ENCODE data around the gene C16orf86. TPM values are rescaled to one million over a fixed set of nuclear protein-coding genes. Genes with fewer than 3 reads are reported as not detected.

C16orf86 gene
- total and polyA plus RNA-seq, 3 experiments from 2014 or later: 0.79 to 2.7 (median 1.9) TPM

DNA sequence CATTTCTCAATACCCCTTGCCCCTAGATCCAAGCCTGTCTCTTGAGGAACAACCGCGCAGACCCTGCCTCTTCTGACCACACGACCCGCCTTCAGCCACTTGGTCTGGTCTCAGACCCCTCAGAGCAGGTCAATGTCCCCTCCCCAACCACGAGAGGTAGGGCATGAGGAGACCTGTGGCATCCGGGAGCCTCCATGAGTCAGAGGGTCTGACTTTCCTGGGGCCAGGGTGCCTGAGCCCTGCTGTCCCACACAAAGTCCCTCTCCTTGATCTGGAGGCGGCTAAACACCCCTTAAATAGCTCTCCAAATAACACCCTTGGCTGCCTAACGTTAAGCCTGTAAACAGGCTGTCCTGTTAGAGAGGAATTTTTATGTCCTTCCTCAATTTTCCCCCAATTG, 16.6 kb upstream of the C16orf86 start:
- Mint-ChIP-seq H3K4me3 (peak overlapping the region in 2 of 7 donors; percentile 34 to 53), H3K36me3 (peaks cover 5 to 65% (median 9%) of the 10 kb centered on the region in 3 donors), H3K27ac (peak overlapping the region in 4 of 8 donors; percentile 45 to 64 (median 56)), H3K4me1 (peaks cover 8 to 23% (median 13%) of the 10 kb centered on the region in 3 donors), H3K9me3 (no peaks in the 10 kb centered on the region), H3K27me3 (no peaks in the 10 kb centered on the region)
- Histone ChIP-seq H3K4me3 (ENCODE audit: low read length) (no peak overlapping the region), H3K36me3 (ENCODE audit: insufficient read depth, low read length) (peaks cover 16% of the 10 kb centered on the region), H3K9me3 (ENCODE audit: low read length) (no peaks in the 10 kb centered on the region), H3K27me3 (ENCODE audit: insufficient read depth, low read length, poor library complexity, severe bottlenecking) (no peaks in the 10 kb centered on the region), H3K27ac (ENCODE audit: low read depth, low read length) (no peak overlapping the region), H3K4me1 (ENCODE audit: insufficient read depth, low read length) (peaks cover 19% of the 10 kb centered on the region)
- ChIA-PET POLR2A (no interaction called here), CTCF (interaction anchor here (1.0 to 1.3 kb wide), 3 partner anchors 94 to 169 kb away, joined by 3 to 6 read pairs (median 4); partner anchors contain the start of gene ATP6V0D1)
- DNase-seq: no peak

GRCh38 chr16:67651039-67651438, 15.6 kb upstream of the C16orf86 start:
- H3K4me1 Mint-ChIP-seq: peaks cover 8 to 17% (median 8%) of the 10 kb centered on the region in 3 donors
- H3K36me3 ChIP-seq (ENCODE audit: insufficient read depth, low read length): peaks cover 16% of the 10 kb centered on the region
- peak overlapping the region in 4 of 8 donors; percentile 50 to 80 (median 61) for H3K27ac Mint-ChIP-seq
- H3K27ac ChIP-seq (ENCODE audit: low read depth, low read length): no peak overlapping the region
- H3K4me3 ChIP-seq (ENCODE audit: low read length): no peak overlapping the region
- no peak for DNase-seq
- POLR2A ChIA-PET: no interaction called here
- peaks cover 11% of the 10 kb centered on the region for H3K4me1 ChIP-seq (ENCODE audit: insufficient read depth, low read length)
- CTCF ChIA-PET: interaction anchor here (0.7 to 1.3 kb wide), 5 partner anchors 95 to 170 kb away, joined by 3 to 6 read pairs (median 4); partner anchors contain the start of gene ATP6V0D1
- peak overlapping the region in 1 of 7 donors; percentile 53 for H3K4me3 Mint-ChIP-seq
- H3K9me3 Mint-ChIP-seq: no peaks in the 10 kb centered on the region
- peaks cover 5 to 69% (median 9%) of the 10 kb centered on the region in 3 donors for H3K36me3 Mint-ChIP-seq
- no peaks in the 10 kb centered on the region for H3K27me3 Mint-ChIP-seq
- H3K27me3 ChIP-seq (ENCODE audit: insufficient read depth, low read length, poor library complexity, severe bottlenecking): no peaks in the 10 kb centered on the region
- H3K9me3 ChIP-seq (ENCODE audit: low read length): no peaks in the 10 kb centered on the region

GRCh38 chr16:67651847-67652246, 14.8 kb upstream of the C16orf86 start:
- Mint-ChIP-seq H3K4me1 (peaks cover 5 to 11% (median 8%) of the 10 kb centered on the region in 3 donors), H3K36me3 (peaks cover 5 to 69% (median 9%) of the 10 kb centered on the region in 3 donors), H3K27ac (peak overlapping the region in 3 of 8 donors; percentile 20 to 37 (median 27)), H3K27me3 (no peaks in the 10 kb centered on the region), H3K9me3 (no peaks in the 10 kb centered on the region), H3K4me3 (peak overlapping the region in 1 of 7 donors; percentile 61)
- H3K4me3 ChIP-seq (ENCODE audit: low read length): no peak overlapping the region
- CTCF ChIA-PET: interaction anchor here (1.3 kb wide), 2 partner anchors 12 to 105 kb away, joined by 3 to 5 read pairs; no protein-coding TSS in a partner anchor
- H3K4me1 ChIP-seq (ENCODE audit: insufficient read depth, low read length): peaks cover 3% of the 10 kb centered on the region
- no peak for DNase-seq
- POLR2A ChIA-PET: no interaction called here
- H3K36me3 ChIP-seq (ENCODE audit: insufficient read depth, low read length): peaks cover 16% of the 10 kb centered on the region
- no peaks in the 10 kb centered on the region for H3K27me3 ChIP-seq (ENCODE audit: insufficient read depth, low read length, poor library complexity, severe bottlenecking)
- no peaks in the 10 kb centered on the region for H3K9me3 ChIP-seq (ENCODE audit: low read length)
- no peak overlapping the region for H3K27ac ChIP-seq (ENCODE audit: low read depth, low read length)

DNA sequence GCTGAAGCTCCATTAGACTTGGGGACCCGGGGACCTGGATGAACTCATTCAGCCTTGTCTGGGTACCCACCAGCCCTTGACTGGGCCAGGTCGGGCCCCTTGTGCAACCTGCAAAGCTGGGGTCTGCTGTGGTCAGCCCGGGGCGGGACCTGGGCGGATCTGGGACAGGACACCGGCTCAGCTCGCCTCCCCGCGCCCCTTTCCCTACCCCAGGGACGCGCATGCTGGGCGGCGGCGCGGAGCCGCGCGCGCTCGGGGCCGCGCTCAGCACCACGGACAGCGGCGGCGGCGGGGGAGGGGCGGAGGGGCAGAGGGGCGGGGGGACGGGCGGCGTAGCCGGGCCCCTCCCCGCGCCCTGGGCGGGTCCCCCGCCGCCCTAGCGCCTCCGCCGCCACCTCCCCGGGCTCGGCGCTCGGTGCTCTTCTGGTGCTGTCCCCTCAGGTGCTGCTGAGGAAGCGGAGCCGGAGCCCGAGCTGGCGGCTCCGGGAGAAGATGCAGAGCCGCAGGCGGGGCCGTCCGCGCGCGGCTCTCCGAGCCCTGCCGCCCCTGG, 14.0 kb upstream of the C16orf86 start:
- peaks cover 16% of the 10 kb centered on the region for H3K36me3 ChIP-seq (ENCODE audit: insufficient read depth, low read length)
- no peaks in the 10 kb centered on the region for H3K27me3 Mint-ChIP-seq
- H3K4me1 Mint-ChIP-seq: peaks cover 5 to 11% (median 8%) of the 10 kb centered on the region in 3 donors
- no peaks in the 10 kb centered on the region for H3K27me3 ChIP-seq (ENCODE audit: insufficient read depth, low read length, poor library complexity, severe bottlenecking)
- ChIA-PET CTCF (interaction anchor here (1.3 kb wide), 1 partner anchor 11 kb away, joined by 3 read pairs; no protein-coding TSS in a partner anchor), POLR2A (no interaction called here)
- peak overlapping the region in 1 of 8 donors; percentile 10 for H3K27ac Mint-ChIP-seq
- no peak overlapping the region for H3K4me3 ChIP-seq (ENCODE audit: low read length)
- no peak overlapping the region for H3K4me3 Mint-ChIP-seq
- no peaks in the 10 kb centered on the region for H3K9me3 ChIP-seq (ENCODE audit: low read length)
- peaks cover 5 to 71% (median 9%) of the 10 kb centered on the region in 3 donors for H3K36me3 Mint-ChIP-seq
- no peaks in the 10 kb centered on the region for H3K9me3 Mint-ChIP-seq
- no peak for DNase-seq
- H3K27ac ChIP-seq (ENCODE audit: low read depth, low read length): no peak overlapping the region
- H3K4me1 ChIP-seq (ENCODE audit: insufficient read depth, low read length): no peaks in the 10 kb centered on the region

DNA sequence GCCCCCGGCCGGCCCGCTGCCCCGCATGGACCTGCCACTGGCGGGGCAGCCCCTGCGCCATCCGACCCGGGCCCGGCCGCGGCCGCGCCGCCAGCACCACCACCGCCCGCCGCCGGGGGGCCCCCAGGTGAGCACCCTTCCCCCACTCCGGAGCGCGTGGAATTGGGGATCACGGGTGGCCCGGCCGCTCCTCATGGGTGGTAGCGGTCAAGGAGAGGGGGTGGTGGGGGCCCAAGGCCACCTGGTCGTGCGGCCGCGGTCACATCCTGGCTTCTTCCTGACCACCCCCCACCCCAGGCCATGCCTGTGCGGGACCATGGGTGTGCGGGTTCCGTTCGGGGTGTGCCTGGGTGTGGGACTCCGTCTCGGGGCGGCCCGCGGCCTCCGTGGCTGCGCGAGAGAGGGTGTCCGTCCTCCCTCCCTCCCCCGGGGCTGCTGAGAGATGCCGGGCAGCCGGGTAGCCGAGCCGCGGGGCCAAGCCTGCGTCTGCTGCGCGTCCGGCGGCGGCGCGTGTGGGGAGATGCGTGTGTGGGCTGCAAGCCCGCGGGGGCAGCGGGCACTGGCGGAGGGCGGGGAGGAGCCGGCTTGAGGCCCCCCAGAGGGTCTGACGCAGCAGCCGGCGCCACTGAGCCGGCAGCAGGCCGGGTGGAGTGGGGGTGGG, 13.4 kb upstream of the C16orf86 start:
- no peak overlapping the region for H3K4me3 ChIP-seq (ENCODE audit: low read length)
- H3K4me1 ChIP-seq (ENCODE audit: insufficient read depth, low read length): peaks cover 1% of the 10 kb centered on the region
- no peaks in the 10 kb centered on the region for H3K27me3 ChIP-seq (ENCODE audit: insufficient read depth, low read length, poor library complexity, severe bottlenecking)
- Mint-ChIP-seq H3K4me1 (peaks cover 5 to 16% (median 8%) of the 10 kb centered on the region in 3 donors), H3K36me3 (peaks cover 5 to 77% (median 9%) of the 10 kb centered on the region in 3 donors), H3K9me3 (no peaks in the 10 kb centered on the region), H3K27ac (no peak overlapping the region), H3K27me3 (no peaks in the 10 kb centered on the region), H3K4me3 (no peak overlapping the region)
- ChIA-PET POLR2A (no interaction called here), CTCF (interaction anchor here (1.3 kb wide), 1 partner anchor 11 kb away, joined by 3 read pairs; no protein-coding TSS in a partner anchor)
- H3K36me3 ChIP-seq (ENCODE audit: insufficient read depth, low read length): peaks cover 16% of the 10 kb centered on the region
- no peak for DNase-seq
- no peak overlapping the region for H3K27ac ChIP-seq (ENCODE audit: low read depth, low read length)
- no peaks in the 10 kb centered on the region for H3K9me3 ChIP-seq (ENCODE audit: low read length)

DNA sequence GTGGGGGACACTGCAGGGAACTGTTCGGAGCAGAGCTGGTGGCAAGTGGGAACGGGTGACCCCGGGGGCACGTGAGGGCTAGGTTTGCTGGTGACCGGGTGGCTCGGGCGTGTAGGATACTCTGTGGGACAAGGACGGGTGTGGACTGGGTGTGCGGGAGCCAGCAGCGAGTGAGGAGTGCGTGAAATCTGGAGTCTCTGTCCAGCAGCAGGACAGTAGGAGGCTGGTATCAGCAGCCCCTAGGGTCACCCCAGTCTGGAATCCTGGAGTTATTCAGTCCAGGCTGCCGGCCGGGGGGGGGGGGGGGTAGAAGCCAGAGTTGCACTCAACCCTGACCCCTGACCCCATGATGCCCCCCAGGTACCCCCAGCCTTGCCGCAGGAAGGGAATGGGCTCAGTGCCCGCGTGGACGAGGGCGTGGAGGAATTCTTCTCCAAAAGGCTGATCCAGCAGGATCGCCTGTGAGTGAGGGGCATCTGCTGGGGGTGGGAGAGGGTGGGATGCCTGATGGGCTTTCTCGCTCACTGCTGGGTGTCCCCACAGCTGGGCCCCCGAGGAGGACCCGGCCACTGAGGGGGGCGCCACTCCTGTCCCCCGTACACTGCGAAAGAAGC, 12.7 kb upstream of the C16orf86 start:
- ChIA-PET POLR2A (no interaction called here), CTCF (interaction anchor here (0.8 kb wide), 1 partner anchor 9 kb away, joined by 4 read pairs; the partner anchor contains the start of gene CARMIL2)
- Mint-ChIP-seq H3K4me3 (no peak overlapping the region), H3K9me3 (no peaks in the 10 kb centered on the region), H3K4me1 (peaks cover 8 to 21% (median 12%) of the 10 kb centered on the region in 3 donors), H3K27me3 (no peaks in the 10 kb centered on the region), H3K27ac (no peak overlapping the region), H3K36me3 (peaks cover 5 to 74% (median 9%) of the 10 kb centered on the region in 3 donors)
- Histone ChIP-seq H3K27me3 (ENCODE audit: insufficient read depth, low read length, poor library complexity, severe bottlenecking) (no peaks in the 10 kb centered on the region), H3K27ac (ENCODE audit: low read depth, low read length) (no peak overlapping the region), H3K9me3 (ENCODE audit: low read length) (no peaks in the 10 kb centered on the region), H3K4me1 (ENCODE audit: insufficient read depth, low read length) (peaks cover 7% of the 10 kb centered on the region), H3K4me3 (ENCODE audit: low read length) (no peak overlapping the region), H3K36me3 (ENCODE audit: insufficient read depth, low read length) (peaks cover 16% of the 10 kb centered on the region)
- no peak for DNase-seq

DNA sequence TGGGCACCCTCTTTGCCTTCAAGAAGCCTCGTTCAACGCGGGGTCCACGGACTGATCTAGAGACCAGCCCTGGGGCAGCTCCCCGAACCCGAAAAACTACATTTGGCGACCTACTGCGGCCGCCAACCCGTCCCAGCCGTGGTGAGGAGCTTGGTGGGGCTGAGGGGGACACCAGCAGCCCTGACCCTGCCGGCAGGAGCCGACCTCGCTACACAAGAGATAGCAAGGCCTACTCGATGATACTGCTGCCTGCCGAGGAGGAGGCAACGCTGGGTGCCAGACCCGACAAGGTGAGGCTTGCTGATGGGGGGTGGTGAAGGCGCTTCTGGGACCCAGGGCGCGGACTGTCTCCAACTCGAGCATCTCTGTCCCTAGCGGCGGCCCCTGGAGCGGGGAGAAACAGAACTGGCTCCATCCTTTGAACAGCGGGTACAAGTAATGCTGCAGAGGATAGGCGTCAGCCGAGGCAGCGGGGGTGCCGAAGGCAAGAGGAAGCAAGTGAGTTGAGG, 12.2 kb upstream of the C16orf86 start:
- H3K27me3 ChIP-seq (ENCODE audit: insufficient read depth, low read length, poor library complexity, severe bottlenecking): no peaks in the 10 kb centered on the region
- DNase-seq: no peak
- H3K4me3 Mint-ChIP-seq: peak overlapping the region in 1 of 7 donors; percentile 16
- H3K27me3 Mint-ChIP-seq: no peaks in the 10 kb centered on the region
- H3K4me1 Mint-ChIP-seq: peaks cover 13 to 26% (median 17%) of the 10 kb centered on the region in 3 donors
- peak overlapping the region in 3 of 8 donors; percentile 50 to 91 (median 87) for H3K27ac Mint-ChIP-seq
- no peaks in the 10 kb centered on the region for H3K9me3 Mint-ChIP-seq
- peaks cover 16% of the 10 kb centered on the region for H3K36me3 ChIP-seq (ENCODE audit: insufficient read depth, low read length)
- H3K4me3 ChIP-seq (ENCODE audit: low read length): no peak overlapping the region
- POLR2A ChIA-PET: no interaction called here
- H3K27ac ChIP-seq (ENCODE audit: low read depth, low read length): no peak overlapping the region
- peaks cover 13% of the 10 kb centered on the region for H3K4me1 ChIP-seq (ENCODE audit: insufficient read depth, low read length)
- H3K9me3 ChIP-seq (ENCODE audit: low read length): no peaks in the 10 kb centered on the region
- H3K36me3 Mint-ChIP-seq: peaks cover 5 to 74% (median 9%) of the 10 kb centered on the region in 3 donors
- CTCF ChIA-PET: interaction anchor here (0.8 kb wide), 1 partner anchor 10 kb away, joined by 4 read pairs; the partner anchor contains the start of gene CARMIL2

All from CD8-positive, alpha-beta memory T cell (primary cell).